H1 (cell line): ENCODE data around the gene SLC4A1AP. TPM values are rescaled to one million over a fixed set of nuclear protein-coding genes. Genes with fewer than 3 reads are reported as not detected.

Experiments
- CTCF ChIA-PET: fragments of 300-600 bp; sonication (Branson Sonifier 250); formaldehyde crosslinking; loops from one replicate; lab custom pipeline; 2021; ENCODE audit not compliant: partially characterized antibody; lab: Charles Lee
- POLR2A ChIA-PET: fragments of 300-600 bp; sonication (Branson Sonifier 250); formaldehyde crosslinking; loops from one replicate; lab custom pipeline; 2021; ENCODE audit warnings: inconsistent platforms; ENCODE audit not compliant: partially characterized antibody; lab: Charles Lee
- DNase-seq, 2 experiments: peaks; one replicate each; pipeline versions ENCODE4 v3.0.0 to v3.0.0-alpha.2; 2010 to 2022; ENCODE audit warnings: low spot score in 2 of 2, low read depth in 1 of 2, mixed read lengths in 1 of 2
- FAIRE-seq: peaks from 2 replicates; lab custom pipeline; 2011; peaks lifted over from hg19 to GRCh38; lab: Jason Lieb, UNC
- H2AFZ ChIP-seq: 2 replicates; pipeline ENCODE4 v1.8.1; 2012; ENCODE audit warnings: low read length, inconsistent platforms
- H2AK5ac ChIP-seq: 2 replicates; pipeline ENCODE4 v1.6.1; 2013; ENCODE audit warnings: low read depth, low read length
- H2BK120ac ChIP-seq: replicated peaks from 2 replicates; pipeline ENCODE3; 2013; ENCODE audit warnings: low read depth, low read length, inconsistent platforms
- H2BK12ac ChIP-seq: 2 replicates; pipeline ENCODE4 v1.6.1; 2013; ENCODE audit warnings: low read depth, low read length
- H2BK15ac ChIP-seq: 2 replicates; pipeline ENCODE4 v1.6.1; 2013; ENCODE audit warnings: low read length
- H2BK20ac ChIP-seq: 2 replicates; pipeline ENCODE4 v1.6.1; 2013; ENCODE audit warnings: low read length
- H2BK5ac ChIP-seq: 2 replicates; pipeline ENCODE4 v1.6.1; 2013; ENCODE audit warnings: low read depth, low read length
- H3K14ac ChIP-seq: 2 replicates; pipeline ENCODE4 v1.6.1; 2013; ENCODE audit warnings: inconsistent platforms; ENCODE audit not compliant: insufficient read length
- H3K18ac ChIP-seq: 2 replicates; pipeline ENCODE4 v1.6.1; 2013; ENCODE audit warnings: low read length; ENCODE audit errors: extremely low read depth
- H3K23ac ChIP-seq: 2 replicates; pipeline ENCODE4 v1.6.1; 2013; ENCODE audit warnings: inconsistent platforms; ENCODE audit not compliant: insufficient read length
- H3K23me2 ChIP-seq: 2 replicates; pipeline ENCODE4 v1.6.1; 2013; ENCODE audit warnings: low read depth, low read length
- H3K27ac ChIP-seq: 2 replicates; pipeline ENCODE4 v1.6.1; 2011; ENCODE audit warnings: low read depth, low read length, inconsistent platforms
- H3K27me3 ChIP-seq, 4 experiments: replicated peaks in 1 of 4; 1 replicate in 1 of 4; 2 replicates in 3 of 4; pipeline versions ENCODE4 v1.6.1 to v1.8.1; 2011 to 2013; ENCODE audit warnings: low read length in 3 of 4, mild to moderate bottlenecking in 3 of 4, inconsistent platforms in 2 of 4, mixed read lengths in 2 of 4, moderate library complexity in 1 of 4; ENCODE audit not compliant: control insufficient read depth in 3 of 4, insufficient read depth in 3 of 4; ENCODE audit errors: extremely low read depth in 1 of 4
- H3K36me3 ChIP-seq, 4 experiments: 2 replicates each; pipeline versions ENCODE4 v1.6.1 to v1.8.1; 2011 to 2013; ENCODE audit warnings: mild to moderate bottlenecking in 4 of 4, low read length in 3 of 4, moderate library complexity in 2 of 4, control low read depth in 1 of 4, inconsistent platforms in 1 of 4; ENCODE audit not compliant: insufficient read depth in 4 of 4, control insufficient read depth in 2 of 4
- H3K4ac ChIP-seq: replicated peaks from 2 replicates; pipeline ENCODE3; 2013; ENCODE audit warnings: low read length, low read depth, mixed read lengths, inconsistent platforms; ENCODE audit not compliant: insufficient read length
- H3K4me1 ChIP-seq, 4 experiments: replicated peaks in 1 of 4; 1 replicate in 1 of 4; 2 replicates in 3 of 4; pipeline versions ENCODE4 v1.6.1 to v1.8.1; 2011 to 2013; ENCODE audit warnings: low read length in 3 of 4, inconsistent platforms in 2 of 4, mixed read lengths in 1 of 4; ENCODE audit not compliant: insufficient read depth in 4 of 4, control insufficient read depth in 3 of 4
- H3K4me2 ChIP-seq, 2 experiments: 2 replicates each; pipeline versions ENCODE4 v1.6.1 to v1.8.1; 2011 to 2013; ENCODE audit warnings: low read depth in 2 of 2, low read length in 2 of 2, control low read depth in 1 of 2, inconsistent platforms in 1 of 2, mild to moderate bottlenecking in 1 of 2; ENCODE audit not compliant: insufficient read depth in 1 of 2
- H3K4me3 ChIP-seq, 4 experiments: fragments of 200-600, 300-600 bp in 1 of 4; sonication (generic), shearing (Covaris generic), sonication (Bioruptor Twin) in 1 of 4; 2 replicates each; pipeline versions ENCODE4 v1.5.1 to v1.8.1; 2011 to 2016; ENCODE audit warnings: low read length in 4 of 4, low read depth in 3 of 4, control low read depth in 2 of 4, inconsistent platforms in 2 of 4, mild to moderate bottlenecking in 2 of 4, mixed read lengths in 1 of 4, moderate library complexity in 1 of 4; ENCODE audit not compliant: insufficient read depth in 2 of 4; ENCODE audit errors: extremely low read depth in 1 of 4
- H3K56ac ChIP-seq: replicated peaks from 2 replicates; pipeline ENCODE3; 2013; ENCODE audit warnings: low read depth, mild to moderate bottlenecking, mixed read lengths, low read length, inconsistent platforms; ENCODE audit not compliant: insufficient read length
- H3K79me1 ChIP-seq: 2 replicates; pipeline ENCODE4 v1.6.1; 2013; ENCODE audit warnings: low read depth, low read length, control low read depth
- H3K79me2 ChIP-seq, 2 experiments: 2 replicates each; pipeline versions ENCODE4 v1.6.1 to v1.8.1; 2012 to 2013; ENCODE audit warnings: low read length in 2 of 2, mild to moderate bottlenecking in 2 of 2, inconsistent platforms in 1 of 2; ENCODE audit not compliant: insufficient read depth in 2 of 2, control insufficient read depth in 1 of 2
- H3K9ac ChIP-seq, 4 experiments: replicated peaks in 1 of 4; 1 replicate in 1 of 4; 2 replicates in 3 of 4; pipeline versions ENCODE4 v1.6.1 to v1.8.1; 2011 to 2013; ENCODE audit warnings: low read depth in 3 of 4, low read length in 3 of 4, control low read depth in 2 of 4, mild to moderate bottlenecking in 2 of 4, moderate library complexity in 2 of 4, inconsistent platforms in 1 of 4; ENCODE audit errors: extremely low read depth in 1 of 4
- H3K9me3 ChIP-seq, 2 experiments: 2 replicates each; pipeline versions ENCODE4 v1.6.1 to v1.8.1; 2012 to 2013; ENCODE audit warnings: mild to moderate bottlenecking in 2 of 2, moderate library complexity in 2 of 2, control low read depth in 1 of 2, inconsistent platforms in 1 of 2, low read depth in 1 of 2, low read length in 1 of 2, mixed read lengths in 1 of 2; ENCODE audit not compliant: insufficient read depth in 2 of 2
- H4K20me1 ChIP-seq, 2 experiments: replicated peaks in 1 of 2; 2 replicates each; pipeline versions ENCODE3 to v1.8.1; 2011 to 2013; ENCODE audit warnings: inconsistent platforms in 2 of 2, low read length in 2 of 2, mild to moderate bottlenecking in 1 of 2; ENCODE audit not compliant: insufficient read depth in 2 of 2, control insufficient read depth in 1 of 2
- H4K5ac ChIP-seq: 2 replicates; pipeline ENCODE4 v1.6.1; 2013; ENCODE audit warnings: low read length, low read depth, mixed read lengths, inconsistent platforms; ENCODE audit not compliant: insufficient read length
- H4K8ac ChIP-seq: 2 replicates; pipeline ENCODE4 v1.8.0; 2013; ENCODE audit warnings: mild to moderate bottlenecking, moderate library complexity, low read length, inconsistent platforms; ENCODE audit not compliant: insufficient read depth; ENCODE audit errors: extremely low read depth
- H4K91ac ChIP-seq: replicated peaks from 2 replicates; pipeline ENCODE3; 2013; ENCODE audit warnings: low read length, mixed read lengths, inconsistent platforms; ENCODE audit not compliant: insufficient read length
- SIRT6 ChIP-seq: IDR thresholded peaks from one replicate; pipeline ENCODE4 v1.7.1; 2012; ENCODE audit warnings: low read length, inconsistent platforms
- WGBS, 2 experiments: shearing (Covaris generic) in 1 of 2; methylation state at CpG; one replicate each; pipeline versions ENCODE4 v1.1.6 to v1.1.7; 2013 to 2015; ENCODE audit warnings: low lambda C conversion rate in 2 of 2, mixed read lengths in 2 of 2, inconsistent platforms in 1 of 2, low coverage in 1 of 2, missing lambda C conversion rate in 1 of 2; ENCODE audit not compliant: insufficient replicate concordance in 2 of 2, insufficient coverage in 1 of 2, insufficient read length in 1 of 2; ENCODE audit errors: extremely low coverage in 1 of 2, missing lambda C conversion rate in 1 of 2; 5-methylcytosine and 5-hydroxymethylcytosine counted together
- polyA plus RNA-seq, 7 experiments: library from polyadenylated mRNA; depleted of rRNA in 3 of 7; stranded (reverse) in 5 of 7; unstranded in 2 of 7; fragments of >200 nt in 5 of 7; fragments of 200-250 nt in 2 of 7; gene quantifications; 1 replicate in 5 of 7; 2 replicates in 1 of 7; 4 replicates in 1 of 7; pipeline versions ENCODE4 v1.2.1 to v1.2.3, GENCODE V29; 2011 to 2013; ENCODE audit warnings: missing spikeins in 2 of 7, mixed read lengths in 2 of 7
- total RNA-seq: library from RNA; stranded (reverse); fragmentation: NEBNext Ultra II Directional; extraction: Animal tissue kit (Norgen Biotek cat#: 25700); gene quantifications from 2 replicates; pipeline ENCODE4 v1.2.1, GENCODE V29; 2021

The SLC4A1AP gene
- total and polyA plus RNA-seq, 2 of the 8 experiments (the other 6 are each of a cell fraction or from before 2014, with no cell fraction given), result 8.1 to 18.4 TPM

DNA sequence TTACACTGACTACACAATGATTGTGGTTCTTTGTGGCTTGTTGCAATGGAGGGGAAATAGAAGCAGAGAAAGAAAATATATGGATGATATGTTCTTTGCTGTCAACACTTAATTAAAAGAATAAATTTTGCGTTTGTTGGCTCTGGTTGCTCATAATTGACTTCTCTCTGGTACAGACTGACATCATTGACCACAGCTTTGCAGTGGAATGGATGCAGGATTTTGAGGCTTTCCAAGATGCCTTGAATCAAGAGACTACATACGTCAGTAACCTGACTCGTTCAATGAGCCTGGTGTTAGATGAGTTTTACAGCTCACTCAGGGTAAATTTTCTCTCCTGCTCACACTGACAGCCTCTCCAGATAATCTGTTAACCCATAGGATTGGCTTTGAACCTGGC lies 25.0 kb upstream of the SLC4A1AP start:
- FAIRE-seq (no peak), DNase-seq (no peak)
- Histone ChIP-seq H2BK5ac (no peak overlapping the region), H3K4ac (no peak overlapping the region), H3K79me1 (no peaks in the 10 kb centered on the region), H3K18ac (no peak overlapping the region), H2BK120ac (no peak overlapping the region), H3K9me3 (no peaks in the 10 kb centered on the region), H3K23ac (no peak overlapping the region), H2BK15ac (no peak overlapping the region), H3K56ac (no peak overlapping the region), H2AK5ac (no peak overlapping the region), H3K4me2 (no peak overlapping the region), H3K27ac (no peak overlapping the region), H2AFZ (no peak overlapping the region), H3K79me2 (no peaks in the 10 kb centered on the region), H3K36me3 (peaks cover 19 to 66% (median 53%) of the 10 kb centered on the region in 4 experiments), H2BK12ac (no peak overlapping the region), H3K9ac (no peak overlapping the region), H4K91ac (no peak overlapping the region), H3K4me3 (no peak overlapping the region), H2BK20ac (no peak overlapping the region), H4K8ac (no peak overlapping the region), H3K14ac (no peak overlapping the region), H3K27me3 (no peaks in the 10 kb centered on the region), H4K20me1 (peaks cover 0 to 2% of the 10 kb centered on the region in 2 experiments), H3K23me2 (no peaks in the 10 kb centered on the region), H4K5ac (no peak overlapping the region), H3K4me1 (no peaks in the 10 kb centered on the region)
- WGBS, 2 experiments, result 60% methylated on average over 3 of the region's 3 CpGs; no CpG with 5 or more reads in 1 of the 2 experiments
- POLR2A ChIA-PET, result interaction anchor here (1.0 to 2.2 kb wide), 3 partner anchors 10 to 153 kb away, joined by 3 to 6 read pairs (median 5); partner anchors contain the start of genes SLC4A1AP and SUPT7L
- TF ChIP-seq SIRT6, result no peak
- CTCF ChIA-PET, result no interaction called here
